ENCODE measurements around the gene KIF19.

Gene KIF19

GRCh38 chr17:74343526-74344284 is 17.7 kb downstream of the KIF19 start:
- peak; percentile 52 for DNase-seq

- DNase-seq = no peak
Observed at GRCh38 chr17:74344658-74345057, 18.6 kb downstream of the KIF19 start.

- DNase-seq = no peak
Observed at GRCh38 chr17:74345433-74346241, 19.6 kb downstream of the KIF19 start.

- no peak for DNase-seq
Observed at GRCh38 chr17:74347646-74348045, 21.6 kb downstream of the KIF19 start.

- no peak for DNase-seq
Observed at GRCh38 chr17:74349120-74349519, 23.1 kb downstream of the KIF19 start.

GRCh38 chr17:74350486-74350885 is 24.5 kb downstream of the KIF19 start:
- DNase-seq = no peak

- DNase-seq = no peak
Observed at GRCh38 chr17:74351552-74352210, 25.7 kb downstream of the KIF19 start.

- no peak for DNase-seq
Observed at GRCh38 chr17:74353446-74354060, 27.5 kb downstream of the KIF19 start.

GRCh38 chr17:74354123-74354522 is 28.1 kb downstream of the KIF19 start:
- no peak for DNase-seq

GRCh38 chr17:74354561-74354960 is 28.5 kb downstream of the KIF19 start:
- DNase-seq = no peak

GRCh38 chr17:74355065-74355464 is 29.0 kb downstream of the KIF19 start:
- DNase-seq = no peak

GRCh38 chr17:74356646-74357465 is 30.8 kb downstream of the KIF19 start:
- DNase-seq = no peak

GRCh38 chr17:74357466-74357809 is 31.4 kb downstream of the KIF19 start:
- no peak for DNase-seq

- no peak for DNase-seq
Observed at GRCh38 chr17:74358697-74359096, 32.7 kb downstream of the KIF19 start.

- DNase-seq = no peak
Observed at GRCh38 chr17:74359916-74360315, 33.9 kb downstream of the KIF19 start.

- DNase-seq = no peak
Observed at GRCh38 chr17:74360899-74361229, 34.8 kb downstream of the KIF19 start.

GRCh38 chr17:74361230-74362068 is 35.4 kb downstream of the KIF19 start, which contains the start of gene BTBD17:
TSS of gene BTBD17 (minus strand) at chr17:74361868. CDS start at chr17:74361819, 49 bp downstream.
- DNase-seq = peak; percentile 83

GRCh38 chr17:74362069-74362405 is 36.0 kb downstream of the KIF19 start:
- DNase-seq = peak; percentile 76

- DNase-seq = peak; percentile 60
Observed at GRCh38 chr17:74362810-74363498, 36.9 kb downstream of the KIF19 start.

GRCh38 chr17:74367206-74367605 is 41.2 kb downstream of the KIF19 start, which contains the start of gene GPR142:
TSS of gene GPR142 (plus strand) at chr17:74367506. CDS start at chr17:74369541, 2,035 bp downstream.
- no peak for DNase-seq

All from DMS79 treated with DMSO at 0.1 percent for 48 hours (cell line).